HG02840 (cell line): ENCODE measurements around the gene CLEC16A.

Experiments used
- ATAC-seq: cut with Tn5 transposase; IDR thresholded peaks from one replicate; pipeline ENCODE4 v1.9.1; 2021; ENCODE audit warnings: mild to moderate bottlenecking, moderate library complexity, moderate number of reproducible peaks; ENCODE audit not compliant: unreplicated experiment, low FRiP score

Gene CLEC16A

DNA sequence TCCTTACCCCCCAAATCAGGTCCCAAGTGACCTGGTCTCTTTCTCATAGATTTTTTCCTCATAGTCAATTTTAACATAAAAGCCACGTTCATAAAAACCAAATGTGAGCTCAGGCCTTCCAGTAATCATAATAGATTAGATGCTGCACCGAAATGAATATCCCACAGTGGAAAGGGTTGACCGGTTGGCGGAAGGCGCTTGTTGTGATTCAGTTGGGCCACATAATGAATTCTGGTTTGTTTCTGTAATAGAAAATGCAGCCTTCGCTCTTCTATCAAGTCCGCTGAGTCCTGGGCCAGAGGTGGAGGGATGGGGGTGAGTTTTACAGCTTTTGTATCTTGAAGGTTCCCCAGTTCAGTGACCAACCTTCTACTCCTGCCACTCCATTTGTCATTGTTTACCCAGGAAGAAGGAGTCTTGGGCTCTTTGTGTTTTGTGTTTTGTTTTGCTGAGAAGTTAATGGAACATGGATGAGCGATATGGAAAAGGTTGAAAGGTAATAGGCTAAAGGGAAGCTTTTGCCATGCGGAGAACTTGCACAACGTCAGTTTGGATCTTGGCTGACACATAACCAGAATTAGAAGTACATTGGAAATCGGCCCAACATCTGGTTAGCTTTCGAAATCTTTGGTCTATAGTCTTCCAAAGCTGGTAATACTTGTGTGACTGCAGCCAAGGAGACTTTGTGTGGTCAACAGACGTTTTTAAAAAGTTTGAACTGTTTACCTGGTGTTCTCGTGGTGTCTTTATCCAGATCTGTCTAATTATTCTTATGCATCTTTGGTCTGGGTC, 89.5 kb downstream of the CLEC16A start:
- no peak for ATAC-seq

DNA sequence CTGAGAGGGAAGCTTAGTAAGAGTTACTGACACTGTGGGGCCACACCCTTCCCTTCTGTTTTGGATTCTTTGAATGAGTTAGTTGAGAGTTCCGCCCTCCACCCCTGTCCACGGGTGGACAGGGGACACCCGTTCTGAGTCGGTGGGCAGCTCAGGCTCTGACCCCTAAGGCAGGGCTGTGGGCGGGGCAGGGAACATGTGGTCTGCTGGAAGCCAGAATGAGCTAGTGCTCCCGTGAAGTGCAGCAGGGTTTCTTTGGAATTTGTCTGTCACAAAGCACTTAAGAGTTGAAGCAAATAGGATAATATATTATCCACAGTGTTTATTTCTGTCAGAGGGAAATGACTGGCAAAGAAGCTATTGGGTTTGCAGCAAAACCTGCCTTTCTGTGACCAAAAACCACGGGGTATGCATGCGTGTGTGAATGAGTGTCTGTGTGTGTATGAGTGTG, 90.1 kb downstream of the CLEC16A start:
- ATAC-seq, result no peak

DNA sequence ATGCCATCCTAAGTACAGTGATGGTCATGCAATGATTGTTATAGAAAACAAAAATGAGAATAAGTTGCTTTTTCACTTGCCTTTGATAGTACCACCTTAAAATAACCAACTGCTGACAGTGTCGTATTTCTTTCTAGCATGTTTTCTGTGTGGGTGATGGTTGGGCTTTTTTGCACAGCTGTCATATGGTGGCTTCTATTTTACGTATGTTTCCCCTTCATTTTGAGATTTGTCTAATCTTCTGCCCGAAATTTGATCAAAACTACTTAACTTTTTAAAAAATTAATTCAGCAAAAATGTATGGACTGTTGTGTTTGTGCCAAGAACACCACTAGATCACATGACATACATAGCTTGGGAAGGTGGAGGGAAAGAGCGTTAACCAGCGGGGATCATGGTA, 90.7 kb downstream of the CLEC16A start:
- ATAC-seq, result no peak

DNA sequence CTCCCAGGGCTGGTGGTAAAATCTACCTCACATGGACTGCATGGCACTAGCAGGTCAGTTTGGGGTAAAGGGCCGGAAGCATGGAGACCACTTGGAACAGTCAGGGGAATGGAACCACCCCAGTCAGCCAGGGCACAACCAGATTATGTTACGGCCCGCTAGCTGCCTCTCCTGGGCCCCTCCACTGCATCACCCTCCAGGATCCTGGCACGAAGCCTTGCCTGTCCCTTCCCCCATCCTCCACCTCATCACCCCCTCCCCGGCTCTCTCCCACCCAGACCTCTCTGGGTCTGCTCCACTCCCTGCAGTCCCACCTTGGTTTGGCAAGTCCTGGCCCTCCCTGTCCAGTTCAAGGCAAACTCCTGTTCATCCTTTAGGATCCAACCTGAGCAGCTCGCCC, 91.7 kb downstream of the CLEC16A start:
- no peak for ATAC-seq

DNA sequence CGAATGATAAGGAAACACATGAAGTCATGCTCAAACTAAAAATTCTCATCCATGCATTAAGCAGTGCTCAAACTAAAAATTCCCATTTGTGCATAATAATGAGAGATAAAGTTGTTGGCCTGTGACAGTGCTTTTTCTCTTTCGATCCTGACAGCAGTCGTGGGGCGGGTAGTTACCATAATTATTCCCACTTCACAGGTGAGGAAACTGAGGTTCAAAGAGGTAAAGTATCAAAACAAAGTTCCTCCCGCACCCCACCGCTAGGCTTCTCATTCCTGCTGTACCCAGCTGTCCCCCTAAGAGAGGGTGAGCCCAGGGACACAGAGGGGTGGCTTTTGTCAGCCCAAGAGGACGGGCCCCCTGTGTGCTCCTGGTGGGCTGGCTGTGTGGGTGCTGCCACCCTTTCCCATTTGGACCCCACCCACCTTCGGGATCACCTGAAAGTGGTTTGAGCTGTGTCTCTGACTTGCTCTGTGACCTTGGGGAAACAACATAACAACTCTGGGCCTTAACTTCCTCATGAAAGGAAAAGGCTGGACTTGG, 92.6 kb downstream of the CLEC16A start:
- no peak for ATAC-seq

DNA sequence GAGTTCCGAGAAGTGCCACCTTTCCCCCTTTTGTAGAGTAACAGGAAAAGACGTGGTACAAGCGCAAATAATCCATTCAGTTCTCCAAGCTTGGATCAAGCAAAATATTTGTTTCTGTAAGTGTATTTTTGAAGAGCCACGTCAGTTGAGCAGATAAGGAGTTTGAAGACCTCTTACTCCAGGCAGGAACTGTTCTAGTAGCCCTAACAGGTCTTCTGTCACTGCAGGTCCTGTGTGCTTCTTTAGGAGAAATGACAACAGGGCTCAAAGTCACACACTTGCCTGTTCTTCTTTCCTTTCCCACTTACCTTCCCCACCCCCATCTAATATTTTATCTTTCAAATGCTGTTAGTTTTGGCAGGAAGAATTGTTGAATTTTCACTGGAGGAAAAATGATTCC, 93.9 kb downstream of the CLEC16A start:
- no peak for ATAC-seq

DNA sequence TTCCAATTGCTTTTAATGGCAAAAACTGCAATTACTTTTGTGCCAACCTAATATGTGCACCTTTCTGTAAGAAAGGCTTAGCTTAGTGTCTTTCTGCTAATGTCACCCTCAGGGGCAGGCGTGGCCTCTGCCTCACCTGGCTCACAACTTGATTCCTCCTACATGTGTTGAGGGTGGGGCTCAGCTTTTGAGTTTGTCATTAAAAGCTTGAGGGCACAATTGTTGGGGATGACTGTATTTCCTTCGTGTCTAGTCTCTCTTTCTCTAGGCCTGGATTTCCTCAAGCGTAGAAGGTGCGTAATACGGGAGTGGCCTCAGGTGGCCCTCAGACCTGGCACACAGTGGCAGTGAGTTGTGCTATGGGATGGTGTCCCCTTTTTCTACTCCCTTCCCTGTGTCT, 94.4 kb downstream of the CLEC16A start:
- no peak for ATAC-seq

DNA sequence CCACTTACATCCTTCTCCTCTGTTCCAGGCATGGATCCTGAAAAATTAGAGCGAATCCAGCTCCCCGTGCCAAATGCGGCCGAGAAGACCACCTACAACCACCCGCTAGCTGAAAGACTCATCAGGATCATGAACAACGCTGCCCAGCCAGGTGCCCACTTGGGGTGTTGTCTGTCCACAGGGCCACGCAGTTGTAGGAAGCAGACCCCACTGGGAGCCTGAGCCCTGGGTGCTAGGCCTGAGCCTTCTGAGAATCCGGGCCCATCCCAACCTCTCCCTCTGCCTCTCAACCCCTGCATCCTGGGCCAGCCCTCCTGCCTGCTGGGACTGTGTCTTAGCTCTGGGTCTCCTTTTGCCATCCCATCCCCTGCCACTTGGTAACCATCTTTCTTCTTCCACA, 95.4 kb downstream of the CLEC16A start:
- ATAC-seq, result no peak

DNA sequence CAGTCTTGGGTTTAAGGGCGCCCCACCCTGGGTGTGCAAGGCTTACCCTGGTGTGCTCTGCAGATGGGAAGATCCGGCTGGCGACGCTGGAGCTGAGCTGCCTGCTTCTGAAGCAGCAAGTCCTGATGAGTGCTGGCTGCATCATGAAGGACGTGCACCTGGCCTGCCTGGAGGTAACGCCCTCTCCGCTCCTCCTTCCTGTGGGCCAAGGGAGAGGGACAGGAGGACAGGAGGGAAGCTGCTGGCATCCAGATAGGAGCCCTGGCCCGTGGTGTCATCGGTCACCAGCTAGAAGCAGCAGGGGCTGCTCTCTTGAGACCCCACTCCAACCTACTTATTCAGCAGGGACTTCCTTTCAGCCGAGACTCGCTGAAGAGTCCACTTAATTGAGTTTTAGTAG, 97.8 kb downstream of the CLEC16A start:
- ATAC-seq, result no peak

DNA sequence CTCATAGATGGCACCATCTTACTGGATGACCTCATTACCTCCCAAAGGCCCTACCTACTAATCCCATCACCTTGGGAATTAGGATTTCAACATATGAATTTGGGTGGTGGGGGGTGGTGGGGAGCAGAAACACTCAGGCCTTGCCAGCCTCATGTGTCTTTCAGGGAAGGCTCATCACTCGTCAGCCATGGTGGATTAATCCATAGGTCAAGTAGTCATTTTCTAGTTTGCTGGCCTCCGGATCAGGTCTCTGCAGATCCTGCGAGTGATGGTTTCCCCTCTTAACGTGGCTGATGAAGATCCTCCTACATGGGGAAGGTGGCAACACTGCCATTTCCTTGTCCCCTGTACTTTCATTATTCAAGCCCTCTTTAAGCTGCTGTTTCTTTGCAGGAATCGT, 101.1 kb downstream of the CLEC16A start:
- no peak for ATAC-seq

DNA sequence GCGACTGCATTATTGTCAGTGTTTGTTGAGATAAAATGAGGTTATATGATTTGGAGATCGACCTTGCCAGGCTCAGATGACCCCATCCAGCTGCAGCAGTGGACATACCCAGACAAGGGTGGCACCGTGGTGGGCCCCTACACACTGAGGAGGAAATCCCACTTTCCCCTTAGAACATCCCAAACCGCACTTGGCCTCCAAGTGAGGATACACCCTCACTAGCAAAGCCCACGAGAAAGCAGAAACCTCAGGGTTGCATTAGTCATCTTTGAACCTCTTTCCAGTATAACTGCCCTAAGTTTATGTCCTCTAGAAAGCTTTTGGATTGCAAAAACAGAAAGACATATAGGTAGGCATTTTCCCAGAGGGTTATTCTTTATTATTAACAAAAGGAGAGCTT, 101.5 kb downstream of the CLEC16A start:
- ATAC-seq, result no peak

DNA sequence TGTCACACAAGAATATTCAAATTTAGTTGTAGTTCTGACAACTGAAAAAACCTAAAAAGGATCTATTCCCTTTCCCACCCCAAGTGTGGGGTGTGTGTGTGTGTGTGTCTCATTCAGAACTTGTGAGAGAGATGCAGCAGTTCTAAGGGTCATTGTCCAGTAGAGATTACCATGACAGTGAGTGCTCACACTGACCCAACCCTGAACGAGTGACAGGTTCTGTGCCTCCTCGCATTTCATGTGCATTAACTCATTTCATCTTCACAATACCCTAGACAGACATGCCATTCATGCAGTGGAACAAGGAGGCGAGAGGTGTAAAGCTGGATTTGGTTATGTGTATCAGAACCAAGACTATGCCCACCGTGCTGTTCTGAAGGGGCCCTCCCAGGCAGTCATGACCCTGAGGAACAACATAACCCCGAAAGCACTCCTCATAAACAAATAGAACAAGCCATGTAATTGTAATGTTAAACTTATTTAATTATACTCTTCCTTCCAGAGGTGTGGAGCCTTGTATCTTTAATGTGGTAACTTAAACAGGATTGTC, 102.1 kb downstream of the CLEC16A start:
- ATAC-seq, result no peak

DNA sequence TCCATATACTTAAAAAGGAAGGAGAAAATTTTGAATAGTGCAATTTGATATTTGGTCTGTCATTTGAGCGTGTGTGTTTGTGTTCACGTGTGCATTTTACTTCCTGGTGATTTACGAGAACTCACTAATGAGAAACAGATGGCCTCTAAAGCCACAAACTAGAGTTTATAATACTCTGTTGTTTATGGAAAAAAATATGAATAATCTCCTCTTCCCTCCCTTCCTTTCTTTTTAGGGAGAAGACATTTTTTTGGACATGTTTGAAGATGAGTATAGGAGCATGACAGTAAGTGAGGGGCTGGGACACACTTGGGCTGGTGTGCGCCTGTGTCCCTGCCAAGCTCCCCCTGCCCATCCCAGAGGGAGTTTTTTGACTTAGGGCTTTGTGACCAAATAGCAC, 102.7 kb downstream of the CLEC16A start:
- ATAC-seq, result no peak

DNA sequence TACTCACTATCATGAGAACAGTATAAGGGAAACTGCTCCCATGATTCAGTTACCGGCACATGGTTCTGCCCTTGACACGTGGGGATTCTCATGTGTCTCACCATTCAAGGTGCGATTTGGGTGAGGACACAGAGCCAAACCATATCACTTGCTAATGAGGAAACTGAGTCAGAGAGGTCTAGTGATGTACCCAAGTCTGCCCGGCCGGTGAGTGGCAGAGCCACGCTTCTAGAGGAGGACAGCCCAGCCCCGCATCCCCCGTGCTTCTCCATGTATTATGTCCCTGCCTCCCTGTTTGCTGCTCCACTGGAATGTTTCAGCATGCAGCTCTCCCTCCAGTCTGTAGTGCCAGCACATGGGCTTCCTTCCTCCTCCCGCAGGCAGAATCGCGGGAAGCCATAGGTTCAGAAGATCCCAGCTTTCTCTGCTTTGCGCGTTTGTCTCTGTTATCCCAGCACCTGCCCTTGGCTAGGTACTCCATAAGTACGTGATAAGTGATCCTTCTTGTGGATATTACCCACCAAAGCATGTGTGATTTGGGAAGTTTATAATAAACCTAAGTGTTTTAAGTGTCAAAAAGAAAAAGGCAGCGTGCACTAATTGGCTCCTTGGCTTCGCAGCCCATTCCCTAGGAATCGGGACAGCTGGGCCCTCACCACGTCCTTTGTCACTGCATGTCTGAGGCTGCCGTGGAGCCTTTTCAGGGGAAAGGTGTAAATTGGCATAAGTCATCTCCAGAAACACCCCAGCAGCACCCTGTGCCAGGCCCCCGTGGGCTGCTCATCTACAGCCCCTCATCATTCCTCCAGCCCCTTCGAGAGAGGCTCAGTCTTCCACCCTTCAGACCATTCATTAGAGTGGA, 103.8 kb downstream of the CLEC16A start:
- ATAC-seq, result no peak

DNA sequence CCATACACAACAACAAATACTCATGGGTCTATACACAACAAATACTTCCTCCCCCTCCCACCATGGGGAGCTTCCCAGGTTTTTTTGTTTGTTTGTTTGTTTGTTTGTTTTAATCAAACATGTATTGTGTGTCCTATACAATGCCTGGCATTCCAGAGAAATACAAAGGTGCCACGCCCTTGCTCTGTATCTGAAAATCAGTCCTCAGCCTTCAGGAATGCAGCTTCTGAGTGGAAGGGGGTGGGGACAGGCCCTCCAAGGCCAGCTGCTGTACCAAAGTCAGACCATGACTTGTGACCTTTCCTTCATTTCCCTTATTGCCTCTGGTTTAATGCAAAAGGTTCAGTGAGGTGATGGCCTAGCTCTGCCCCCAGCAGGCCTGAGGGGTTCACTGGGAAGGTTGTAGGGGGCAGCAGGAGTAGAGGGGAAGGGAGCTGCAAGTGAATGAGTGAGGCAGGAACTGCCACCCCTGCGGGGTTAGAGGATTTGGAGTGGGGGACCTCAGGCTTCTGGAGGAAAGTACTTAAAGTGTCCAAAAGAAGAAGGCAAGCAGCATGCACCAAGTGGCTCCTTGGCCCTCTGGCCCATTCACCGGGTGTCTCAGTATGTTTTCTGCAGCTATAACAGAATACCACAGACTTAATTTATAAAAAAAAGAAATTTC, 105.2 kb downstream of the CLEC16A start:
- no peak for ATAC-seq

DNA sequence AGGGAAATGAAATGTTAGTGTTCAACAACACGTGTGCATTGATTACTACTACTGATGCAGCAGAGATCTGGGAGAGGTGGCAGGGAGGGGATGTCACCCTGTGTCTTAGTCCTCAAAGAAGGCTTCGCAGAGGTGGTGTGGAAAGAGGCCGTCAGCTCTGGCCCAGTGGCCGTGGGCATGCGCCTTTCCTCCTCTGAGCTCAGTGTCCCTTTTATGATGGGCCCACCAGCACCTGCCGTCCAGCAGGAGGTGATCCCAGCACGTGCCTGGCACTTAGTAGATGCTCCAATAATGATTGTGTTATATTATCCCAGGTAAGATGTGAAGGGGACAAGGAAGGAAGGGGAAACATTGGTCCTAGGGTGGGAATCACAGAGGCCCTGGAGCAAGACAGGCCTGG, 106.2 kb downstream of the CLEC16A start:
- no peak for ATAC-seq

DNA sequence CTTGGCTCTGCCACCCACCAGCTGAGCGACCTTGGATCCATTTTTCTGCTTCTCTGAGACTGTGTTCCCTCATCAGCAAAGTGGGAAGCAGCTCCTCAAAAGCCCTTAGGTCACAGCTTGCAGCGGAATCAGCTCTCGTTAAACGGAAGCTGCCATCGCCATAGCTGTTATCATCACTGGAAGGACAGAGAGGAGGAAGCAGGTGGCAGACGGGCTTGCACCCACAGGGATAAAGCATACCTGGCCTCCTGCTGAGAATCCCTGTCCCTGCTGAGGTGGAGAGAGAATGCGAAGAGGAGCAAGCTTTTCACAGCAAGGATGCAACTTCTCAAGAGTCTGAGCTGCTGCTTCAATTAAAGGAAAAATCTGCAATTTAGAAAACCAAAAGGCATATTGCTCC, 106.6 kb downstream of the CLEC16A start:
- ATAC-seq, result no peak

DNA sequence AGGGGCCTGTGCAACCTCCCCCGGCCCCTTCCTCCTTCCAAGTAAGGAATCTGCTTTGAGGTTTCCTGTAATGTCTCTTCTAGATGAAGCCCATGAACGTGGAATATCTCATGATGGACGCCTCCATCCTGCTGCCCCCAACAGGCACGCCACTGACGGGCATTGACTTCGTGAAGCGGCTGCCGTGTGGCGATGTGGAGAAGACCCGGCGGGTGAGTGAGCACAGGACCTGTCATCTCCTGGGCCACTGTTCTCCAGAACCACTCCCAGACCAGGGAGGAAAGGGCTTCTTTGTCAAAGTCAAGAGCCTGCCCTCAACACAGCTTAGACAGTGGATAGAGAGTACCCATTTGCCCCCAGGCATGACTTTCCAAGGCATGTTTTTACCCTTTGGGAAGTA, 107.1 kb downstream of the CLEC16A start:
- no peak for ATAC-seq

DNA sequence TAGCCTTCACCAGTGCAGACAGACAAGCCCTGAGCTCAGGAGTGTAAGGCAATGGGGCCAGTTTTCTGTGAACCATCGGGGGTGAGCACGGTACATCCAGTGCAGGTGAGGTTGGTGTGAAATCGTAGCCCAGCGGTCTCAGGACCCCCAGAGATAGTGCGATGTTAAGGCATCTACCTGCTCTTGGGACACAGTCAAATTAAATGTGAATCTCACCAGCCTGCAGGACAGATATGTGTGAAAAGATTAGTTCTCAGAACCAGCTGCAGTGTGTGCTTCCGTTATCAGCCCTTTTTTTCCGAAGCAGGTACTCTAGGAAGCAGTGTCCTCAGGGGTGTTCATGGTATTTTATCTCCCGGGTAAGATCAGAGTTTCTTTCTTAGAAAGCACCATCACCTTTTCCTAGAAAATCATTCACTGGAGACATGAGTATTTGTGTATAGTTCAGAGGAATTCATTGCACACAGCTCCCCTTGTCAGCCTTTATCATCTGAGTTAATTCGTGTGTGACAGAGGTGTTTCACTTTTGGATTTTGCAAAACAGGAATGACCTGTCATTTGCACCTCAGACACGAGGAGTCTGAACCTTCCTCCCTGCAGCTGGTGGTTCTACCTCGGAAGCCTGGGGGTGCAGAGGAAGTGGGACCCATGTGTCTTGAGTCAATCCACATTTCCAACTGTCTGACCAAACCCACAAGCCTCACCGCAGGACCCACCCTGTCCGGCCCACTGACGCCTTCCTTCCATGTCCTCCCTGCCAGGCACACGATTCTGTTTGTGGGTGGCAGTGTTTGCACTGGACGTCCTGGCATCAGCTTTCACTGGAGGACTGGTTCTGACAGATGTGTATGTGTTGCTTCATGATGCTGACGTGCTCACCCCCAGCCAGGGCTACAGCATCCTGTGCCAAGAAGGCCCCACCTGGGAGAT, 107.8 kb downstream of the CLEC16A start:
- ATAC-seq, result peak; percentile 64
